Measurements from ENCODE around the gene PNPLA1.

PNPLA1 gene

DNA sequence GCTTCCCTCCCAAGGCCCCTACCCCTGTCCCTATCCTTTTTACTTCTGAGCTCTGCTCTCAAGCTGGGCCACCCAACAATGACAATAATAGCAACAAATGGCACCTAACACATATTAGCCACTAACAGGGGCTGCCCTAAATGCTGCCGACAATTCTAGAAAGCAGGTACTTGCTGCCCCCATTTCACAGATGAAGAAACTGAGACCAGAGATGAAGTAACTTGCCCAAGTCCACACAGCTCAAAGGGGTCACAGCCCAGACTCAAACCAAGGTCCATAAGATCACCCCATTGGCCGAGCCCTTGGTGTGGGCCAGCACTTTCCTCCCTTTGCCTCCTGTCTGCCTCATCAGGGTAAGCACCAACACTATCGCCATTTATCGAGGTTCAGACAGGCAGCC lies 54.9 kb downstream of the PNPLA1 start:
- Histone ChIP-seq H4K20me1 (ENCODE audit: insufficient read depth) (no peaks in the 10 kb centered on the region), H3K79me2 (ENCODE audit: insufficient read depth, low read depth) (no peaks in the 10 kb centered on the region), H3K9ac (no peak overlapping the region), H3K4me2 (no peak overlapping the region), H3K27me3 (ENCODE audit: insufficient read depth, low read depth) (no peaks in the 10 kb centered on the region), H3K36me3 (ENCODE audit: insufficient read depth) (no peaks in the 10 kb centered on the region), H3K27ac (no peak overlapping the region), H3K4me3 (IDR thresholded peaks at IDR 0.05; ENCODE audit: insufficient read depth, low read depth, low read length) (no peak overlapping the region), H3K4me1 (ENCODE audit: low read depth, poor library complexity, severe bottlenecking) (no peaks in the 10 kb centered on the region), H2AFZ (ENCODE audit: low read depth) (no peak overlapping the region)
- TF ChIP-seq, protein P1, sequence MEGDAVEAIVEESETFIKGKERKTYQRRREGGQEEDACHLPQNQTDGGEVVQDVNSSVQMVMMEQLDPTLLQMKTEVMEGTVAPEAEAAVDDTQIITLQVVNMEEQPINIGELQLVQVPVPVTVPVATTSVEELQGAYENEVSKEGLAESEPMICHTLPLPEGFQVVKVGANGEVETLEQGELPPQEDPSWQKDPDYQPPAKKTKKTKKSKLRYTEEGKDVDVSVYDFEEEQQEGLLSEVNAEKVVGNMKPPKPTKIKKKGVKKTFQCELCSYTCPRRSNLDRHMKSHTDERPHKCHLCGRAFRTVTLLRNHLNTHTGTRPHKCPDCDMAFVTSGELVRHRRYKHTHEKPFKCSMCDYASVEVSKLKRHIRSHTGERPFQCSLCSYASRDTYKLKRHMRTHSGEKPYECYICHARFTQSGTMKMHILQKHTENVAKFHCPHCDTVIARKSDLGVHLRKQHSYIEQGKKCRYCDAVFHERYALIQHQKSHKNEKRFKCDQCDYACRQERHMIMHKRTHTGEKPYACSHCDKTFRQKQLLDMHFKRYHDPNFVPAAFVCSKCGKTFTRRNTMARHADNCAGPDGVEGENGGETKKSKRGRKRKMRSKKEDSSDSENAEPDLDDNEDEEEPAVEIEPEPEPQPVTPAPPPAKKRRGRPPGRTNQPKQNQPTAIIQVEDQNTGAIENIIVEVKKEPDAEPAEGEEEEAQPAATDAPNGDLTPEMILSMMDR (conservative IDR thresholded peaks at IDR 0.05; ENCODE audit: low read depth, low read length) = no peak

DNA sequence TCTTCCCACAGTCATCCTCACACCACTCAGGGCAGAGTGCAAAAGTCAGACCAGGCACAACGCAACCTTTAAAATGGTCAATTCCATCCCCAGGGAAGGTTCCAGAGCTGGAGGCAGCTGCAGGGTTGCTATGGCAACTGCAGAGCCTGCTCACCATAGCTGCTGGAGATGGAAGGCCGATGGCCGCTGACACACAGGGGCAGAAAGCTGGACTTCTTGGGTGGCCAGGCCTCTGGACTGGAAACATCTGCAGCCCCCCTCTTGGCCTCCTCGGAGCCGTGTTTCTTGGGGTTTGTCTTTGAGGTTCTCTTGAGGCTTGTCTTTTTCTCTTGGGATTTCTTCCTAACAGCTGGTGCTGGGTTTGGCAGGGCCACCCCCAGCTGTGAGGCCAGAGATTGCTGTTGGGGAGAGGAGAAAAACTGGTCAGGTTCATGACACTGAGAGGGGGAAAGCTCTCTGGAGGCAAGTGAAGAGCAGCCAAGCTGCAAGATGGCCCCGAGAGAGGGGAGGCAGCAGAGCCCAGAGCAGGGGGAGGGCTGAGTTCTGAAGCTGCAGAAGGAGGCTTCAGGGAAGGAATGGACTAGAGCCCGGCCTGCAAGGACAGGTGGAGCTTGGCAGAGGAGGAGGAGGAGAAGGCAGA lies 56.6 kb downstream of the PNPLA1 start:
- Histone ChIP-seq H3K4me1 (ENCODE audit: low read depth, poor library complexity, severe bottlenecking) (no peaks in the 10 kb centered on the region), H3K9ac (no peak overlapping the region), H3K4me2 (no peak overlapping the region), H3K27ac (no peak overlapping the region), H3K36me3 (ENCODE audit: insufficient read depth) (no peaks in the 10 kb centered on the region), H3K27me3 (ENCODE audit: insufficient read depth, low read depth) (no peaks in the 10 kb centered on the region), H3K4me3 (IDR thresholded peaks at IDR 0.05; ENCODE audit: insufficient read depth, low read depth, low read length) (no peak overlapping the region), H2AFZ (ENCODE audit: low read depth) (no peak overlapping the region), H3K79me2 (ENCODE audit: insufficient read depth, low read depth) (no peaks in the 10 kb centered on the region), H4K20me1 (ENCODE audit: insufficient read depth) (no peaks in the 10 kb centered on the region)
- TF ChIP-seq, protein P1 (conservative IDR thresholded peaks at IDR 0.05; ENCODE audit: low read depth, low read length) = no peak

DNA sequence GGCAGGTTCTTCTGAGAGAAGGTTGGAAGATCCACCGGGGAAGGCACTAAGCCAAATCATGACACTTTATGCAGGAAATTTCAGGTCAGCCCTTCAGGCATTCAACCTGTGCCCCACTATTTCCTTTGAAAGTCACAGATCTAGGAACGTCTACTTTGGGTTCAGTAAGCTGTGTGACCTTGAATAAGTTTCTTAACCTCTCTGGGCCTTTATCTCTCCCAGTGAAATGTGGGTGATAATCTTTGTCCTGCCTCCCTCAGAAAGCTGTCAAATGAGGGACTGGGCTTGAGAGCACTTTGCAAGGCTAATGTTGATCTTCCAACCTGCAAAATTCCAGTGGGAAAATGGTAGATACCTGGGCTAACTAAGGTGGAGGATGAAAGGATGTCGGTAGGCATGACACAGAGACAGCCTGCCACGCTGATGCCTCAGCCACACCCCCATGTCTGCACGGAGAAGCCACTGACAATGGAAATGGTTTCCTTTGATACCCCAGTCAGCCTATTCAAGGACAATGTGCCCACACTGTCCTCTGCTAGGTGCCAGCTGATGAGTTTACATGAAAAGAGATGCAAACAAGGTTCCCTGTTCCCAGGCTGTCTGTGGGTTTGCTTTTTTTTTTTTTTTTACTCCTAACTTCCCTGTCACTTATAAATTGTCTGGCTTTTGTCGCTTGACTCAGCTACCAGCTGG lies 57.5 kb downstream of the PNPLA1 start:
- H3K36me3 ChIP-seq (ENCODE audit: insufficient read depth) = no peaks in the 10 kb centered on the region
- H3K79me2 ChIP-seq (ENCODE audit: insufficient read depth, low read depth) = no peaks in the 10 kb centered on the region
- H3K4me1 ChIP-seq (ENCODE audit: low read depth, poor library complexity, severe bottlenecking) = no peaks in the 10 kb centered on the region
- no peak overlapping the region for H3K9ac ChIP-seq
- no peak overlapping the region for H3K4me2 ChIP-seq
- H4K20me1 ChIP-seq (ENCODE audit: insufficient read depth) = no peaks in the 10 kb centered on the region
- no peak overlapping the region for H3K4me3 ChIP-seq (IDR thresholded peaks at IDR 0.05; ENCODE audit: insufficient read depth, low read depth, low read length)
- no peaks in the 10 kb centered on the region for H3K27me3 ChIP-seq (ENCODE audit: insufficient read depth, low read depth)
- H3K27ac ChIP-seq = no peak overlapping the region
- TF ChIP-seq, protein P1 (conservative IDR thresholded peaks at IDR 0.05; ENCODE audit: low read depth, low read length) = no peak
- no peak overlapping the region for H2AFZ ChIP-seq (ENCODE audit: low read depth)

DNA sequence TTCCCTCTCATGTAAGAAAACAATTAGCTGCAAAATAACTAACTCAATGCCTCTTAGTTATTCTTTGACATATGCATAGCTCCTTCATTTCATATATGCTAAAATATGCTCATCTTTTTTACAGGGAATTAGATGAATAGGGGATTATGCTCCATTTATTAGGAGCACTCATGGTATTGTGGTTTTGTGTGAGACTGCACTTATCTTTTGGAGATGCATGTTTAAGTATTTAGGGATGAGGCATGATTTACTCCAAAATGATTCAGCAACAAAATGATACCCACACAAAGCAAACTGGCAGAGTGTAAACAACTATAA lies 58.0 kb downstream of the PNPLA1 start:
- Histone ChIP-seq H3K4me2 (no peak overlapping the region), H3K27me3 (ENCODE audit: insufficient read depth, low read depth) (no peaks in the 10 kb centered on the region), H3K4me3 (IDR thresholded peaks at IDR 0.05; ENCODE audit: insufficient read depth, low read depth, low read length) (no peak overlapping the region), H2AFZ (ENCODE audit: low read depth) (no peak overlapping the region), H3K27ac (no peak overlapping the region), H3K4me1 (ENCODE audit: low read depth, poor library complexity, severe bottlenecking) (no peaks in the 10 kb centered on the region), H3K79me2 (ENCODE audit: insufficient read depth, low read depth) (no peaks in the 10 kb centered on the region), H4K20me1 (ENCODE audit: insufficient read depth) (no peaks in the 10 kb centered on the region), H3K36me3 (ENCODE audit: insufficient read depth) (no peaks in the 10 kb centered on the region), H3K9ac (no peak overlapping the region)
- TF ChIP-seq, protein P1 (conservative IDR thresholded peaks at IDR 0.05; ENCODE audit: low read depth, low read length) = no peak
